Activated CD4-positive, alpha-beta T cell treated with anti-CD3 and anti-CD28 coated beads, Interleukin-2, amount 50 U/mL, for 24 hours (primary cell): ENCODE results near the gene CKS1B.

Experiments
- DNase-seq, 2 donors: peaks; one replicate each; pipeline ENCODE4 v3.0.0-alpha.2; 2020; ENCODE audit warnings: low read depth in 1 of 2, low spot score in 1 of 2

The CKS1B gene

GRCh38 chr1:154945962-154946850 lies 28.3 kb upstream of the CKS1B start:
- no peak for DNase-seq

- DNase-seq = no peak
Measured at GRCh38 chr1:154948079-154948478, 26.4 kb upstream of the CKS1B start.

GRCh38 chr1:154951901-154952657 lies 22.4 kb upstream of the CKS1B start:
- DNase-seq = peak in 1 of 2 donors; percentile 56

- DNase-seq = no peak
Measured at GRCh38 chr1:154952664-154953063, 21.8 kb upstream of the CKS1B start.

- DNase-seq = no peak
Measured at GRCh38 chr1:154953611-154954038, 20.9 kb upstream of the CKS1B start.

GRCh38 chr1:154954541-154954940 lies 19.9 kb upstream of the CKS1B start:
- no peak for DNase-seq

- DNase-seq = peak in 1 of 2 donors; percentile 74
Measured at GRCh38 chr1:154955039-154955717, 19.3 kb upstream of the CKS1B start.

GRCh38 chr1:154955718-154956543 lies 18.6 kb upstream of the CKS1B start, which contains the start of gene PBXIP1:
Gene PBXIP1, minus strand, starts transcription at chr1:154956099. Its CDS starts 2,378 bp downstream, at chr1:154953721.
- peak; percentile 52 to 76 for DNase-seq

- DNase-seq = no peak
Measured at GRCh38 chr1:154956544-154956941, 17.9 kb upstream of the CKS1B start.

GRCh38 chr1:154957091-154957657 lies 17.3 kb upstream of the CKS1B start:
- no peak for DNase-seq

GRCh38 chr1:154958036-154958435 lies 16.4 kb upstream of the CKS1B start:
- DNase-seq = no peak

- DNase-seq = no peak
Measured at GRCh38 chr1:154958681-154959425, 15.6 kb upstream of the CKS1B start.

- no peak for DNase-seq
Measured at GRCh38 chr1:154959426-154959780, 15.1 kb upstream of the CKS1B start.

- no peak for DNase-seq
Measured at GRCh38 chr1:154960446-154961136, 13.9 kb upstream of the CKS1B start.

- peak; percentile 67 to 69 for DNase-seq
Measured at GRCh38 chr1:154961207-154962155, 13.0 kb upstream of the CKS1B start, which contains the start of gene PYGO2. Gene PYGO2, minus strand, starts transcription at chr1:154961782. Its CDS starts 206 bp downstream, at chr1:154961576.

- no peak for DNase-seq
Measured at GRCh38 chr1:154962156-154962749, 12.2 kb upstream of the CKS1B start.

GRCh38 chr1:154962795-154963330 lies 11.6 kb upstream of the CKS1B start:
- no peak for DNase-seq
